OCI-LY7 (cell line): ENCODE results near the gene NCF4.

Source experiments
- CTCF ChIP-seq: fragments of 200-600 bp; sonication (generic); conservative IDR thresholded peaks from 2 replicates; pipeline ENCODE4 v1.5.1; 2014; ENCODE audit warnings: mild to moderate bottlenecking, antibody characterized with exemption, low read length, moderate library complexity, mixed read lengths
- EZH2phosphoT487 ChIP-seq: fragments of 200-600 bp; sonication (generic); IDR thresholded peaks from 2 replicates; pipeline ENCODE4 v1.6.1; 2018; ENCODE audit warnings: low read depth, borderline replicate concordance, mild to moderate bottlenecking, mixed run types, antibody characterized with exemption, low read length, moderate library complexity, mixed read lengths

GRCh38 chr22:36860438-36860820, 377 bp upstream of the NCF4 start:
- no peak for TF ChIP-seq EZH2phosphoT487
- TF ChIP-seq CTCF: no peak; the same call in 1 of the 2 replicates
